GM18502 (cell line): ENCODE results near the gene ETF1.
"Not testable (repeated sequence)": the region's sequence is repeated elsewhere in the genome, so short reads cannot be mapped to it uniquely, and the experiment has no call there.

Experiments
- ATAC-seq: cut with Tn5 transposase; IDR thresholded peaks from one replicate; pipeline ENCODE4 v1.9.1; 2021; ENCODE audit warnings: mild to moderate bottlenecking; ENCODE audit not compliant: unreplicated experiment, poor library complexity

ETF1 gene

GRCh38 chr5:138533973-138534941 lies 8.8 kb downstream of the ETF1 start:
- no peak for ATAC-seq

DNA sequence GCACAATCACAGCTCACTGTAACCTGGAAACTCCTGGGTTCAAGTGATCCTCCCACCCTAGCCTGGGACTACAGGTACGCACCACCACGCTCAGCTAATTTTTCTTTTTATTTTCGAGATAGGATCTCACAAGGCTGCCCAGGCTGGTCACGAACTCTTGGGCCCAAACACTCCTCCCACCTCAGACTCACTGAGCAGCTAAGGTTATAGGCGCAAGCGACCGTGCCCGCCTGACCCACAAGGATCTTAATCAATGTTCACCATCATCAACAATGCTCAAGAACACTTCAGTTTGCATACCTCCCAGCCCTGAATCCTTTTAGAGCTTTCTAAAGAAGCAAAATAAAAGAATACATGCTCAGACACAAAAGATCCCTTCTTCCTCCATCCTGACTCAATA lies 13.2 kb downstream of the ETF1 start:
- ATAC-seq: no peak

DNA sequence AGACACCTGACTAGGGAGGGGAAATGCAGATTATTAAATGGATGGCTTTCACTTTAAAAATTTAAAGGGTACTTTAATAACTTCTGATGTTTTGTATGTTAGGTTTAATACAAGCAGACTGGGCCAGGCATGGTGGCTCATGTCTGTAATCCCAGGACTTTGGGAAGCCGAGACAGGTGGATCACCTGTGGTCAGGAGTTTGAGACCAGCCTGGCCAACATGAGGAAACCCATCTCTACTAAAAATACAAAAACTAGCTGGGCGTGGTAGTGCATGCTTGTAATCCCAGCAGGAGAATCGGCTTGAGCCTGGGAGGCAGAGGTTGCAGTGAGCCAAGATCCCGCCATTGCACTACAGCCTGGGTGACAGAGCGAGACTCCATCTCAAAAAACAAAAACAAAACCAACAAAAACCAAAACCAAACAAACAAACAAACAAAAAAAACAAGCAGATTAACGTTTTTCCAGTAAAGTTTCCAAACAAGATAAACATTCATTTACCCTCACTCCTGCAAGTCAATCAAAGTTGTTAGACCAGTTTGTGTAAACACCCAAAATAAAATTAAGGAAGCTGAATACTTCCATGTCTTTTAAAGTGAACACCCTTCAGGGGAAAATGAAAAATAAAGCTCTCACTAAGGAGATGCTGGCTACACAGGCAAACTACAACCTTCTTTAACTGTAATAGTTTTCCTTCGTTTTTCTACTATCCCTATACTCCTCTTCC lies 14.1 kb downstream of the ETF1 start:
- ATAC-seq: no peak

- ATAC-seq: no peak
Measured at GRCh38 chr5:138528208-138528607, 14.8 kb downstream of the ETF1 start.

DNA sequence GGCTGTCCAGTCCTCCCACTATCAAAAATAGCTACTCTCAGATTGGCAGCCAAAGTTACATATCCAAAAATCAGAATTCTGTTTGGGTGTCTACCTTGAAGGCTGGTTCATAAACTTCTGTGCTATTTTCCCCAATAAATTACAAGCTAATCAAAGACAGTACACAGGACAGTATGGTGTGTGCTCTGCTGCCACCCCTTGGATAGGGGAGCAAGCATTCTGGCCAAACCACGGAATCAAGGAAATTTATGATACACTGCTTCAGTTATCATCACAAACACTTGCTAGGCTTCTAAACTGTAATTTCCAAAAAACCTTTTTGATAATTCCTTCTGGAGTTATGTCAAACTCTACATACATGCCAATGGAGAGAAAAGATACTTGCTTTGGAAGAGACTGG lies 15.9 kb downstream of the ETF1 start:
- ATAC-seq: no peak

- no peak for ATAC-seq
Measured at GRCh38 chr5:138523406-138523805, 19.6 kb downstream of the ETF1 start.

- ATAC-seq: no peak
Measured at GRCh38 chr5:138520971-138521370, 22.1 kb downstream of the ETF1 start.

GRCh38 chr5:138517437-138517836 lies 25.6 kb downstream of the ETF1 start:
- ATAC-seq: no peak

DNA sequence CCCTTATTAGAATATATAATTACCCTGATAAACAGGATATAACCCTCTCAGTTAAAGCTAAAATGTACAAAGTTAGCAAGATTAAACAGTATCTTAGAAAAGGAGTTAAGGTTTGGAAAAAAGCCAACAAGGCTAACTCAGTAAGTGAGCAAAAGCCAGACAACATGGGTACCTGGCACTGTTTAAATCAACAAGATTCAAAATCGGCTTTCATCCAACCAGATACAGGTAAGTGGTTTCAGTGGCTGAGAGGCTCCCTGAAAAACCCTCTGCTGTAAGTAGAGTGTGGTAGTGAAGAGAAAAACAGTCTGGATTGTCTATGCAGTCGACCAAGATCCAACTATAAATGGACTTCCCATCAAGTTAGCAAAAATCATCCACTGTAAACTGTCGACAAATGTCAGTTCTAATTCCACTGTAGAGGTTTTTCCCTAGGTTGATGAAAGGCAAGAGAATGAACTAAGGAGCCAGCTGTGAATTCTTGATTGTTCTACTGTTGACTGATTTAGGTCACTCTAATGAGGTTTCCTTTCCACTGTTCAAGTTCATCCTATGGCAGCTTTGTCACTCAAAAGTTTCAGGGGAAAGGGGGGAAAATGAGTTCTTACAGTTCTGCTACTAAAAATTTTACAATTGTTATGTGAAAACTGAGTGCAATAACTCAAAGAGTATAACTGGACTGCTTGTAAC lies 27.3 kb downstream of the ETF1 start:
- no peak for ATAC-seq

GRCh38 chr5:138514021-138514420 lies 29.0 kb downstream of the ETF1 start:
- no peak for ATAC-seq

GRCh38 chr5:138508958-138509357 lies 34.1 kb downstream of the ETF1 start:
- ATAC-seq: no peak

- ATAC-seq: not testable (repeated sequence)
Measured at GRCh38 chr5:138507485-138507884, 35.6 kb downstream of the ETF1 start.

- ATAC-seq: no peak
Measured at GRCh38 chr5:138506370-138507306, 36.4 kb downstream of the ETF1 start.

GRCh38 chr5:138504799-138505198 lies 38.2 kb downstream of the ETF1 start:
- ATAC-seq: no peak

GRCh38 chr5:138503487-138504270 lies 39.4 kb downstream of the ETF1 start:
- no peak for ATAC-seq

- no peak for ATAC-seq
Measured at GRCh38 chr5:138502521-138502920, 40.5 kb downstream of the ETF1 start.

DNA sequence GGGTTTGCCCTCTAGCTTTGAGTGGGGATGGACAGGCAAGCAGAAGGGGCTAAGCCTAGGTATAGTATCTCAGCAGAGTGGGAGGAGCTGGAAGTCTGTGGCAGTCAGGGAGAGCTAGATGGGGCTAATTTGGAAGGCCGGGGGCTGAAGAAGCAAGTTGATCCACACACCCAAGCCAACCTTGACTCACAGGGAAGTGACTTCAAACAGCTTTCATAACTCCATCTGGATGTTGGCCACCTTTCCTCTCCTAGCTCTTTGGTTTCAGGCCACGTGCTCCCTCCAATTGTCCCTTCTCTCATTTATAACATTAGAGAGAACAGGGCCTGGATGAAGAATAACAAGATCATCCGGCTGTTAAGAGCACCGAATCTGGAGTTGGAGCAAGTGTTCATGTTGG lies 40.9 kb downstream of the ETF1 start:
- ATAC-seq: no peak

- ATAC-seq: no peak
Measured at GRCh38 chr5:138498376-138498775, 44.7 kb downstream of the ETF1 start.

DNA sequence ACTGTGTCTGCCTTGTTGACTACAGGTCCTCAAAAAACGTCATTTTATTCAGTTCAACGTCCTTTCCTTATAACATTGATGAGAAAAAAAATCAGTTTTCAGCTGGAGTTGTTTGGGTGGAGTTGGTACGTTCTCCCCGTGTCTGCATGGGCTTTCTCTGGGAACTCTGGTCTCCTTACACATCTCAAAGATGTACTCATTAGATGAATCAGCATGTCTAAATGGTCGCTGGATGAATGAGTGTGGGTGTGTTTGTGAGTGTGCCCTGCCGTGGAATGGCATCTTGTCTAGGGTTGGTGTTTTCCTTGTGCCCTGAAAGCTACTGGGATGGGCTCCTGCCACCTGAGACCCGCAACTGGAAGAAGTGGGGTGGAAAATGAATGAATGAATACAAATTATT lies 47.7 kb downstream of the ETF1 start:
- no peak for ATAC-seq
